H9 (cell line): ENCODE results near the gene DPP8. TPM values are rescaled to one million over a fixed set of nuclear protein-coding genes. Genes with fewer than 3 reads are reported as not detected.
"Not testable (repeated sequence)": the region's sequence is repeated elsewhere in the genome, so short reads cannot be mapped to it uniquely, and the experiment has no call there.

ENCODE experiments used
- DNase-seq: peaks from one replicate; pipeline ENCODE4 v3.0.0-alpha.2; 2017
- H2AFZ ChIP-seq: one replicate; pipeline ENCODE4 v1.6.1; 2013; ENCODE audit warnings: mild to moderate bottlenecking, low read length, control low read depth, moderate library complexity
- H2AK5ac ChIP-seq: 2 replicates; pipeline ENCODE4 v1.6.1; 2013; ENCODE audit warnings: low read length, control low read depth, mixed read lengths; ENCODE audit not compliant: insufficient read length
- H2BK120ac ChIP-seq: one replicate; pipeline ENCODE4 v1.6.1; 2013; ENCODE audit warnings: low read depth, mild to moderate bottlenecking, low read length, control low read depth, inconsistent platforms; ENCODE audit not compliant: poor library complexity, severe bottlenecking
- H2BK12ac ChIP-seq: 2 replicates; pipeline ENCODE4 v1.6.1; 2013; ENCODE audit warnings: low read length, control low read depth, mixed read lengths, low read depth; ENCODE audit not compliant: insufficient read length
- H2BK15ac ChIP-seq: 2 replicates; pipeline ENCODE4 v1.6.1; 2013; ENCODE audit warnings: low read depth, low read length, control low read depth
- H2BK20ac ChIP-seq: one replicate; pipeline ENCODE4 v1.6.1; 2013; ENCODE audit warnings: low read depth, mild to moderate bottlenecking, low read length, control low read depth, inconsistent platforms; ENCODE audit not compliant: poor library complexity, severe bottlenecking
- H2BK5ac ChIP-seq: 2 replicates; pipeline ENCODE4 v1.6.1; 2013; ENCODE audit warnings: low read length, control low read depth, mixed read lengths; ENCODE audit not compliant: insufficient read length
- H3K14ac ChIP-seq: 2 replicates; pipeline ENCODE4 v1.6.1; 2013; ENCODE audit warnings: low read length, control low read depth; ENCODE audit not compliant: insufficient read depth
- H3K18ac ChIP-seq: 2 replicates; pipeline ENCODE4 v1.6.1; 2013; ENCODE audit warnings: low read depth, mild to moderate bottlenecking, mixed read lengths, low read length, control low read depth; ENCODE audit not compliant: insufficient read length
- H3K23ac ChIP-seq: 2 replicates; pipeline ENCODE4 v1.6.1; 2013; ENCODE audit warnings: low read length, control low read depth, mixed read lengths, low read depth; ENCODE audit not compliant: insufficient read length
- H3K23me2 ChIP-seq: 2 replicates; pipeline ENCODE4 v1.6.1; 2013; ENCODE audit warnings: low read depth, mild to moderate bottlenecking, mixed read lengths, low read length, control low read depth; ENCODE audit not compliant: insufficient read length, poor library complexity, severe bottlenecking
- H3K27ac ChIP-seq: 2 replicates; pipeline ENCODE4 v1.5.1; 2013; ENCODE audit warnings: low read length, control low read depth, mixed read lengths, low read depth; ENCODE audit not compliant: insufficient read length
- H3K27me3 ChIP-seq: 2 replicates; pipeline ENCODE4 v1.6.1; 2013; ENCODE audit warnings: low read length, control low read depth, inconsistent platforms; ENCODE audit not compliant: insufficient read depth
- H3K4ac ChIP-seq: 2 replicates; pipeline ENCODE4 v1.6.1; 2013; ENCODE audit warnings: low read depth, mild to moderate bottlenecking, control low read depth, inconsistent platforms, low read length, moderate library complexity
- H3K4me1 ChIP-seq: 2 replicates; pipeline ENCODE4 v1.6.1; 2013; ENCODE audit warnings: low read length, control low read depth, inconsistent platforms; ENCODE audit not compliant: insufficient read depth
- H3K4me2 ChIP-seq: 2 replicates; pipeline ENCODE4 v1.6.1; 2013; ENCODE audit warnings: low read length, control low read depth, mixed read lengths; ENCODE audit not compliant: insufficient read length, insufficient read depth
- H3K56ac ChIP-seq: 2 replicates; pipeline ENCODE4 v1.6.1; 2013; ENCODE audit warnings: low read depth, mild to moderate bottlenecking, mixed read lengths, low read length, control low read depth; ENCODE audit not compliant: insufficient read length
- H3K79me1 ChIP-seq: 2 replicates; pipeline ENCODE4 v1.6.1; 2013; ENCODE audit warnings: low read depth, mild to moderate bottlenecking, moderate library complexity, low read length, control low read depth, inconsistent platforms; ENCODE audit not compliant: insufficient read depth, poor library complexity, severe bottlenecking
- H3K79me2 ChIP-seq: 2 replicates; pipeline ENCODE4 v1.6.1; 2013; ENCODE audit warnings: low read length, control low read depth, inconsistent platforms; ENCODE audit not compliant: insufficient read depth
- H3K9ac ChIP-seq: 2 replicates; pipeline ENCODE4 v1.6.1; 2013; ENCODE audit warnings: low read length, control low read depth, mixed read lengths; ENCODE audit not compliant: insufficient read length; ENCODE audit errors: extremely low read depth
- H3K9me3 ChIP-seq: one replicate; pipeline ENCODE4 v1.6.1; 2013; ENCODE audit warnings: low read depth, low read length, inconsistent platforms; ENCODE audit not compliant: control insufficient read depth
- H3T11ph ChIP-seq: one replicate; pipeline ENCODE4 v1.6.1; 2013; ENCODE audit warnings: mild to moderate bottlenecking, low read length, control low read depth, inconsistent platforms
- H4K20me1 ChIP-seq: one replicate; pipeline ENCODE4 v1.6.1; 2013; ENCODE audit not compliant: control insufficient read depth, insufficient read length, insufficient read depth
- H4K5ac ChIP-seq: 2 replicates; pipeline ENCODE4 v1.6.1; 2013; ENCODE audit warnings: low read depth, mild to moderate bottlenecking, mixed read lengths, low read length, control low read depth; ENCODE audit not compliant: insufficient read length
- H4K8ac ChIP-seq: replicated peaks from 2 replicates; pipeline ENCODE4 v1.6.1; 2013; ENCODE audit warnings: low read length, control low read depth, mixed read lengths, low read depth; ENCODE audit not compliant: insufficient read length
- H4K91ac ChIP-seq: 2 replicates; pipeline ENCODE4 v1.6.1; 2013; ENCODE audit warnings: low read depth, mild to moderate bottlenecking, moderate library complexity, mixed read lengths, low read length, control low read depth; ENCODE audit not compliant: insufficient read length
- H3K27ac Mint-ChIP-seq, 3 experiments: 2 replicates in 2 of 3; 3 replicates in 1 of 3; pipeline ENCODE4 v1.8.0; 2020 to 2021; ENCODE audit warnings: mixed read lengths in 3 of 3, mild to moderate bottlenecking in 1 of 3, moderate library complexity in 1 of 3
- H3K27me3 Mint-ChIP-seq: 2 replicates; pipeline ENCODE4 v1.8.0; 2021; ENCODE audit warnings: low read depth, mild to moderate bottlenecking, moderate library complexity, mixed read lengths
- H3K36me3 Mint-ChIP-seq, 3 experiments: 2 replicates in 2 of 3; 3 replicates in 1 of 3; pipeline ENCODE4 v1.8.0; 2020 to 2021; ENCODE audit warnings: low read depth in 3 of 3, mixed read lengths in 3 of 3; ENCODE audit not compliant: insufficient read depth in 1 of 3
- H3K4me1 Mint-ChIP-seq, 2 experiments: 2 replicates each; pipeline ENCODE4 v1.8.0; 2020; ENCODE audit warnings: mixed read lengths in 2 of 2
- H3K4me3 Mint-ChIP-seq, 2 experiments: 2 replicates in 1 of 2; 3 replicates in 1 of 2; pipeline ENCODE4 v1.8.0; 2020 to 2021; ENCODE audit warnings: mild to moderate bottlenecking in 2 of 2, mixed read lengths in 2 of 2, moderate library complexity in 1 of 2
- H3K9me3 Mint-ChIP-seq, 2 experiments: 2 replicates in 1 of 2; 3 replicates in 1 of 2; pipeline ENCODE4 v1.8.0; 2020; ENCODE audit warnings: mild to moderate bottlenecking in 2 of 2, mixed read lengths in 2 of 2, moderate library complexity in 1 of 2
- WGBS: extraction: QIAGEN DNeasy Blood & Tissue Kit; methylation state at CpG from one replicate; pipeline ENCODE4 v1.1.7; 2013; ENCODE audit warnings: missing lambda C conversion rate, low lambda C conversion rate, mixed read lengths; ENCODE audit not compliant: insufficient read length; ENCODE audit errors: extremely low coverage; 5-methylcytosine and 5-hydroxymethylcytosine counted together
- total RNA-seq: library from RNA; stranded (reverse); gene quantifications from 2 replicates; pipeline ENCODE4 v1.2.1, GENCODE V29; 2021
- TF ChIP-seq, protein P1 (sequence below): fragments of 200-600 bp; sonication (generic); conservative IDR thresholded peaks from 3 replicates; pipeline ENCODE4 v1.8.0; 2021; ENCODE audit warnings: antibody characterized with exemption, mild to moderate bottlenecking

The DPP8 gene
- total RNA-seq, 1 experiment from 2014 or later, result 26.6 TPM

DNA sequence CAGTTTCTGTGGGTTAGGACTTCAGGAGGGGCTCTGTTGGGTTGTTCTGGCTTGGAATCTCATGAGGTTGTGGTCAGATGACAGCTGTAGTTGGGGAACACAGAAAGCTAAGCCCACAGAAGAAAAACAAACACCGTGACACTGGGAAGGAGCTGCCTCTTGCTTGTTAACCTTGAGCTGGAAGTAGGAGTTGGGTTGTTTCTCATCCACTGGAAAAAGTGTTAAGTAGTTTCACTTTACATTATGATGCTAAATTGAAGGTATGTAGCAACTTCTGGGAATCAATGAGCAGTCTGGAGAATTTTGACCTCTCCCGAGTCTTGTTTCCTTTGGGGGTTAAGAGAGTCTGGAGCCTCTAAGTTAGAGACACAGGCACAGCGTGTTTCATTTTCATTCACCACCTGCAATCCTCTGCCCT is 33.2 kb upstream of the DPP8 start:
- peak overlapping the region; percentile 24 for H3K4me2 ChIP-seq
- H2AK5ac ChIP-seq, result no peak overlapping the region
- no peak overlapping the region; a peak in 1 of 5 replicates for H3K4me3 Mint-ChIP-seq
- H3K27ac ChIP-seq, result no peak overlapping the region
- TF ChIP-seq, protein P1, sequence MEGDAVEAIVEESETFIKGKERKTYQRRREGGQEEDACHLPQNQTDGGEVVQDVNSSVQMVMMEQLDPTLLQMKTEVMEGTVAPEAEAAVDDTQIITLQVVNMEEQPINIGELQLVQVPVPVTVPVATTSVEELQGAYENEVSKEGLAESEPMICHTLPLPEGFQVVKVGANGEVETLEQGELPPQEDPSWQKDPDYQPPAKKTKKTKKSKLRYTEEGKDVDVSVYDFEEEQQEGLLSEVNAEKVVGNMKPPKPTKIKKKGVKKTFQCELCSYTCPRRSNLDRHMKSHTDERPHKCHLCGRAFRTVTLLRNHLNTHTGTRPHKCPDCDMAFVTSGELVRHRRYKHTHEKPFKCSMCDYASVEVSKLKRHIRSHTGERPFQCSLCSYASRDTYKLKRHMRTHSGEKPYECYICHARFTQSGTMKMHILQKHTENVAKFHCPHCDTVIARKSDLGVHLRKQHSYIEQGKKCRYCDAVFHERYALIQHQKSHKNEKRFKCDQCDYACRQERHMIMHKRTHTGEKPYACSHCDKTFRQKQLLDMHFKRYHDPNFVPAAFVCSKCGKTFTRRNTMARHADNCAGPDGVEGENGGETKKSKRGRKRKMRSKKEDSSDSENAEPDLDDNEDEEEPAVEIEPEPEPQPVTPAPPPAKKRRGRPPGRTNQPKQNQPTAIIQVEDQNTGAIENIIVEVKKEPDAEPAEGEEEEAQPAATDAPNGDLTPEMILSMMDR, result no peak
- H4K5ac ChIP-seq, result no peak overlapping the region
- no peak overlapping the region for H2BK12ac ChIP-seq
- no peak for DNase-seq
- no peaks in the 10 kb centered on the region for H3K9me3 Mint-ChIP-seq
- H3K36me3 Mint-ChIP-seq, result peaks cover 12 to 34% (median 34%) of the 10 kb centered on the region in 3 experiments; a peak in 6 of 7 replicates
- H3K4me1 Mint-ChIP-seq, result peaks cover 15 to 20% of the 10 kb centered on the region in 2 experiments
- H2BK120ac ChIP-seq, result no peak overlapping the region
- H3K27me3 Mint-ChIP-seq, result no peaks in the 10 kb centered on the region
- H3K9me3 ChIP-seq, result no peaks in the 10 kb centered on the region
- H4K20me1 ChIP-seq, result no peaks in the 10 kb centered on the region
- no peak overlapping the region for H3K18ac ChIP-seq
- H2BK20ac ChIP-seq, result no peak overlapping the region
- H3K4ac ChIP-seq, result no peak overlapping the region
- no peak overlapping the region for H3K14ac ChIP-seq
- peak overlapping the region in 2 of 3 experiments; percentile 31 to 67; a peak in 3 of 7 replicates for H3K27ac Mint-ChIP-seq
- no peak overlapping the region for H3K23ac ChIP-seq
- no peak overlapping the region for H3K9ac ChIP-seq
- peaks cover 6% of the 10 kb centered on the region; the same call in 1 of the 2 replicates for H3K4me1 ChIP-seq
- no CpG with 5 or more reads among the region's 3 CpGs for WGBS
- H4K8ac ChIP-seq, result no peak overlapping the region
- H3K79me2 ChIP-seq, result peaks cover 5% of the 10 kb centered on the region; the same call in 1 of the 2 replicates
- H3T11ph ChIP-seq, result no peak overlapping the region
- H3K56ac ChIP-seq, result no peak overlapping the region
- H2BK5ac ChIP-seq, result no peak overlapping the region
- H4K91ac ChIP-seq, result no peak overlapping the region
- H3K27me3 ChIP-seq, result no peaks in the 10 kb centered on the region
- H2BK15ac ChIP-seq, result no peak overlapping the region
- H2AFZ ChIP-seq, result no peak overlapping the region
- peaks cover 11% of the 10 kb centered on the region for H3K79me1 ChIP-seq
- no peaks in the 10 kb centered on the region for H3K23me2 ChIP-seq

GRCh38 chr15:65549288-65549687 is 31.8 kb upstream of the DPP8 start:
- H4K20me1 ChIP-seq, H3K18ac ChIP-seq, H3K27me3 ChIP-seq, H3K56ac ChIP-seq, H3K23ac ChIP-seq, H3K4me2 ChIP-seq, H3K9me3 Mint-ChIP-seq, H3K4ac ChIP-seq, H3K4me3 Mint-ChIP-seq, H4K5ac ChIP-seq, H4K91ac ChIP-seq, H2BK5ac ChIP-seq, H3K9me3 ChIP-seq, H3K27me3 Mint-ChIP-seq, H3K4me1 ChIP-seq, H3T11ph ChIP-seq, H4K8ac ChIP-seq, H2AK5ac ChIP-seq, H2BK12ac ChIP-seq, H3K14ac ChIP-seq, H2AFZ ChIP-seq, H3K9ac ChIP-seq, H2BK15ac ChIP-seq, H3K27ac ChIP-seq, DNase-seq, H2BK20ac ChIP-seq, H3K27ac Mint-ChIP-seq, H3K23me2 ChIP-seq, H2BK120ac ChIP-seq, H3K79me2 ChIP-seq: not testable (repeated sequence)
- Mint-ChIP-seq H3K36me3 (peaks cover 4 to 23% (median 23%) of the 10 kb centered on the region in 3 experiments; a peak in 5 of 7 replicates), H3K4me1 (peaks cover 15 to 20% of the 10 kb centered on the region in 2 experiments)
- peaks cover 11% of the 10 kb centered on the region for H3K79me1 ChIP-seq
- WGBS, result no CpG with 5 or more reads among the region's 9 CpGs
